HCT116 (cell line): ENCODE results near the gene ACSL4.

Experiments used
- POLR2A ChIP-seq: IDR thresholded peaks from 2 replicates; pipeline ENCODE4 v1.7.0; 2011; ENCODE audit warnings: borderline replicate concordance; ENCODE audit not compliant: insufficient read depth, insufficient read length; ENCODE audit errors: extremely low read depth
- SIN3A ChIP-seq: IDR thresholded peaks from 2 replicates; pipeline ENCODE4 v1.6.1; 2012; ENCODE audit warnings: low read depth
- TF ChIP-seq, protein P1 (sequence below), 3 experiments: fragments of 200-600 bp in 1 of 3; sonication (generic) in 1 of 3; IDR thresholded peaks in 2 of 3; conservative IDR thresholded peaks in 1 of 3; 2 replicates each; pipeline ENCODE4 v1.5.1; 2012 to 2017; ENCODE audit warnings: low read depth in 2 of 3, low read length in 2 of 3, antibody characterized with exemption in 1 of 3, borderline replicate concordance in 1 of 3, control low read depth in 1 of 3, mild to moderate bottlenecking in 1 of 3, mixed read lengths in 1 of 3, mixed run types in 1 of 3, moderate library complexity in 1 of 3; ENCODE audit not compliant: insufficient read depth in 1 of 3

GRCh38 chrX:109679820-109680219 is 53.2 kb downstream of the ACSL4 start:
- TF ChIP-seq SIN3A (no peak), POLR2A (no peak)
- TF ChIP-seq, protein P1, sequence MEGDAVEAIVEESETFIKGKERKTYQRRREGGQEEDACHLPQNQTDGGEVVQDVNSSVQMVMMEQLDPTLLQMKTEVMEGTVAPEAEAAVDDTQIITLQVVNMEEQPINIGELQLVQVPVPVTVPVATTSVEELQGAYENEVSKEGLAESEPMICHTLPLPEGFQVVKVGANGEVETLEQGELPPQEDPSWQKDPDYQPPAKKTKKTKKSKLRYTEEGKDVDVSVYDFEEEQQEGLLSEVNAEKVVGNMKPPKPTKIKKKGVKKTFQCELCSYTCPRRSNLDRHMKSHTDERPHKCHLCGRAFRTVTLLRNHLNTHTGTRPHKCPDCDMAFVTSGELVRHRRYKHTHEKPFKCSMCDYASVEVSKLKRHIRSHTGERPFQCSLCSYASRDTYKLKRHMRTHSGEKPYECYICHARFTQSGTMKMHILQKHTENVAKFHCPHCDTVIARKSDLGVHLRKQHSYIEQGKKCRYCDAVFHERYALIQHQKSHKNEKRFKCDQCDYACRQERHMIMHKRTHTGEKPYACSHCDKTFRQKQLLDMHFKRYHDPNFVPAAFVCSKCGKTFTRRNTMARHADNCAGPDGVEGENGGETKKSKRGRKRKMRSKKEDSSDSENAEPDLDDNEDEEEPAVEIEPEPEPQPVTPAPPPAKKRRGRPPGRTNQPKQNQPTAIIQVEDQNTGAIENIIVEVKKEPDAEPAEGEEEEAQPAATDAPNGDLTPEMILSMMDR (IDR thresholded peaks at IDR 0.05 in 2 of 3, conservative IDR thresholded peaks at IDR 0.05 in 1 of 3; ENCODE audit: borderline replicate concordance in 1 of 3, insufficient read depth in 1 of 3, low read depth in 2 of 3, low read length in 2 of 3), result no peak
